CD4-positive, alpha-beta T cell (primary cell): Measurements from ENCODE around the gene KCNMB2. TPM values are rescaled to one million over a fixed set of nuclear protein-coding genes. Genes with fewer than 3 reads are reported as not detected.

Experiments used
- ATAC-seq: fragments of 200-7000 bp; cut with Tn5 transposase; one replicate; pipeline ENCODE4 v1.10.0; 2022; ENCODE audit warnings: mild to moderate bottlenecking; ENCODE audit not compliant: poor library complexity
- CTCF ChIA-PET: fragments of 350-600 bp; sonication (Branson Sonifier 250); formaldehyde crosslinking; loops from one replicate; lab custom pipeline; 2021; ENCODE audit warnings: antibody characterized with exemption, inconsistent platforms; lab: Charles Lee
- POLR2A ChIA-PET: fragments of 350-600 bp; sonication (Branson Sonifier 250); formaldehyde crosslinking; loops from one replicate; lab custom pipeline; 2021; ENCODE audit warnings: antibody characterized with exemption, inconsistent platforms; lab: Charles Lee
- DNase-seq, 14 experiments: peaks; one replicate each; pipeline ENCODE4 v3.0.0-alpha.2; 2013 to 2020; ENCODE audit warnings: mixed read lengths in 2 of 14
- H3K27ac ChIP-seq, 2 donors: one replicate each; pipeline versions ENCODE4 v1.5.1 to v1.7.0; 2013; ENCODE audit warnings: low read length in 2 of 2, low read depth in 1 of 2, mild to moderate bottlenecking in 1 of 2
- H3K27me3 ChIP-seq, 2 experiments: 1 replicate in 1 of 2; 2 replicates in 1 of 2; pipeline versions ENCODE4 v1.6.1 to v1.7.0; 2013; ENCODE audit warnings: low read length in 2 of 2, control low read depth in 1 of 2, mild to moderate bottlenecking in 1 of 2, moderate library complexity in 1 of 2; ENCODE audit not compliant: insufficient read depth in 2 of 2, control insufficient read depth in 1 of 2
- H3K36me3 ChIP-seq: one replicate; pipeline ENCODE4 v1.6.1; 2013; ENCODE audit warnings: low read length, control low read depth; ENCODE audit not compliant: insufficient read depth
- H3K4me1 ChIP-seq: one replicate; pipeline ENCODE4 v1.6.1; 2013; ENCODE audit warnings: low read length, control low read depth; ENCODE audit not compliant: insufficient read depth
- H3K4me3 ChIP-seq: one replicate; pipeline ENCODE4 v1.5.1; 2013; ENCODE audit warnings: mild to moderate bottlenecking, low read length, moderate library complexity
- H3K9me3 ChIP-seq, 2 experiments: 1 replicate in 1 of 2; 2 replicates in 1 of 2; pipeline versions ENCODE4 v1.6.1 to v1.7.0; 2013; ENCODE audit warnings: low read length in 2 of 2, mild to moderate bottlenecking in 2 of 2, control low read depth in 1 of 2, moderate library complexity in 1 of 2; ENCODE audit not compliant: control insufficient read depth in 1 of 2, insufficient read depth in 1 of 2
- H3K27ac Mint-ChIP-seq: one replicate; pipeline ENCODE4 v1.8.0; 2020; ENCODE audit warnings: mixed read lengths
- H3K27me3 Mint-ChIP-seq: one replicate; pipeline ENCODE4 v1.8.0; 2021; ENCODE audit warnings: mixed read lengths
- H3K36me3 Mint-ChIP-seq: one replicate; pipeline ENCODE4 v1.8.0; 2021; ENCODE audit warnings: low read depth, mixed read lengths
- H3K4me1 Mint-ChIP-seq: one replicate; pipeline ENCODE4 v1.8.0; 2021; ENCODE audit warnings: low read depth, mixed read lengths
- H3K4me3 Mint-ChIP-seq: one replicate; pipeline ENCODE4 v1.8.0; 2020; ENCODE audit warnings: mild to moderate bottlenecking, mixed read lengths
- H3K9me3 Mint-ChIP-seq: one replicate; pipeline ENCODE4 v1.8.0; 2020; ENCODE audit warnings: mixed read lengths
- intact Hi-C, 2 experiments: fragments of 100-400 bp; cut with DNase I in 1 of 2; cut with micrococcal nuclease in 1 of 2; formaldehyde crosslinking; loops; one replicate each; pipeline versions ENCODE4 v1.15.1 to v1.9.0; 2023 to 2025; cut with DNase I, micrococcal nuclease
- total RNA-seq, 174 experiments: library from RNA in 2 of 174; stranded (reverse) in 2 of 174; gene quantifications; one replicate each; pipeline ENCODE4 v1.2.3 and lab custom pipeline; 2021 to 2026
- TF ChIP-seq, protein P1 (sequence below): fragments of 200-600 bp; IDR thresholded peaks from one replicate; pipeline ENCODE4 v1.8.0; 2022; ENCODE audit warnings: antibody characterized with exemption, mild to moderate bottlenecking

Gene KCNMB2
- total RNA-seq, 2 experiments from 2014 or later: not detected

DNA sequence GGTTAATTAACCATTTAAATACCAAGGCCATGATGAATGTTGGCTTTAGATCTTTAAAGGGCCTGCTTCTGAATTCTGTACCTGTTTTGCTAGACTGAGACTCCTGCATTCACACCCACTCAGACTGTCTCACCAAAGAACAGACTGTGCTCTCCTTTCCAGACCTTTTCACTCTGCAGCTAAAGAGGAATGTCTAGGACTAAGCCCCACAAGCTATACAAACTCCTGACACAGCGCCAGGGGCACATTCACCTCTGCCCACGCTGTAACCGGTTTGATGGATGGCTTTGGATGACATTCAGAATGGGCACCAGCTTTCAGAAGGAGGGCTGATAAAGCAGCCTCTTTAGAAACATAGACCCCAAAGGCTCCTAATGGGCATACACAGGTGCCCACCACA lies 200.1 kb downstream of the KCNMB2 start:
- H3K4me1 Mint-ChIP-seq: no peaks in the 10 kb centered on the region
- H3K36me3 Mint-ChIP-seq: no peaks in the 10 kb centered on the region
- Histone ChIP-seq H3K9me3 (peaks cover 0 to 5% of the 10 kb centered on the region in 2 experiments), H3K4me1 (no peaks in the 10 kb centered on the region), H3K4me3 (no peak overlapping the region), H3K27me3 (no peaks in the 10 kb centered on the region), H3K27ac (no peak overlapping the region), H3K36me3 (no peaks in the 10 kb centered on the region)
- no peaks in the 10 kb centered on the region for H3K27me3 Mint-ChIP-seq
- intact Hi-C loops: no loop called here
- no peak overlapping the region for H3K4me3 Mint-ChIP-seq
- POLR2A ChIA-PET: no interaction called here
- H3K9me3 Mint-ChIP-seq: no peaks in the 10 kb centered on the region
- no peak for ATAC-seq
- H3K27ac Mint-ChIP-seq: no peak overlapping the region
- TF ChIP-seq, protein P1, sequence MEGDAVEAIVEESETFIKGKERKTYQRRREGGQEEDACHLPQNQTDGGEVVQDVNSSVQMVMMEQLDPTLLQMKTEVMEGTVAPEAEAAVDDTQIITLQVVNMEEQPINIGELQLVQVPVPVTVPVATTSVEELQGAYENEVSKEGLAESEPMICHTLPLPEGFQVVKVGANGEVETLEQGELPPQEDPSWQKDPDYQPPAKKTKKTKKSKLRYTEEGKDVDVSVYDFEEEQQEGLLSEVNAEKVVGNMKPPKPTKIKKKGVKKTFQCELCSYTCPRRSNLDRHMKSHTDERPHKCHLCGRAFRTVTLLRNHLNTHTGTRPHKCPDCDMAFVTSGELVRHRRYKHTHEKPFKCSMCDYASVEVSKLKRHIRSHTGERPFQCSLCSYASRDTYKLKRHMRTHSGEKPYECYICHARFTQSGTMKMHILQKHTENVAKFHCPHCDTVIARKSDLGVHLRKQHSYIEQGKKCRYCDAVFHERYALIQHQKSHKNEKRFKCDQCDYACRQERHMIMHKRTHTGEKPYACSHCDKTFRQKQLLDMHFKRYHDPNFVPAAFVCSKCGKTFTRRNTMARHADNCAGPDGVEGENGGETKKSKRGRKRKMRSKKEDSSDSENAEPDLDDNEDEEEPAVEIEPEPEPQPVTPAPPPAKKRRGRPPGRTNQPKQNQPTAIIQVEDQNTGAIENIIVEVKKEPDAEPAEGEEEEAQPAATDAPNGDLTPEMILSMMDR: no peak
- no peak for DNase-seq
- CTCF ChIA-PET: no interaction called here

DNA sequence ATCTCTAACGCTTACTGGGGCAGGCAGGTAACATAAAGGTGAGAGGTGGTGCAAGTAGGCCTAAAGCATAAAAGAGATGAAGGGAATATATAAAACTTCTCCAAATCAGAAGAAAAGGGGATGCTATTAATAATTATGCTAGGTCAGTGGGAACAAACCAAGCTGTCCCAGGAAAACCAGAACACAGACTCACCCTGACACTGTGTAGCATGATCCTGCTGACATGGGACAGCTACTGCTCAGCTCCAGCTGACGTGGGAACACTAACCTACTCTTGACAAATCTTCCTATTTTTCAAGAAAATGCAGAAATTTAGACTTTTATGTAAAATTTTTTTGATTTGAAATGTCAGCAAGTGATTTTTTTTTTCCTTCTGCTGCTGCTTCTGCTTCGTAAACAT lies 203.5 kb downstream of the KCNMB2 start:
- intact Hi-C loops: no loop called here
- CTCF ChIA-PET: no interaction called here
- DNase-seq (no peak), ATAC-seq (no peak)
- H3K4me3 Mint-ChIP-seq: no peak overlapping the region
- Histone ChIP-seq H3K4me3 (no peak overlapping the region), H3K27ac (no peak overlapping the region), H3K36me3 (no peaks in the 10 kb centered on the region), H3K27me3 (no peaks in the 10 kb centered on the region), H3K4me1 (no peaks in the 10 kb centered on the region), H3K9me3 (no peaks in the 10 kb centered on the region)
- no peaks in the 10 kb centered on the region for H3K36me3 Mint-ChIP-seq
- no peaks in the 10 kb centered on the region for H3K9me3 Mint-ChIP-seq
- H3K27ac Mint-ChIP-seq: no peak overlapping the region
- no peaks in the 10 kb centered on the region for H3K4me1 Mint-ChIP-seq
- POLR2A ChIA-PET: no interaction called here
- H3K27me3 Mint-ChIP-seq: peaks cover 5% of the 10 kb centered on the region
- TF ChIP-seq, protein P1: no peak

DNA sequence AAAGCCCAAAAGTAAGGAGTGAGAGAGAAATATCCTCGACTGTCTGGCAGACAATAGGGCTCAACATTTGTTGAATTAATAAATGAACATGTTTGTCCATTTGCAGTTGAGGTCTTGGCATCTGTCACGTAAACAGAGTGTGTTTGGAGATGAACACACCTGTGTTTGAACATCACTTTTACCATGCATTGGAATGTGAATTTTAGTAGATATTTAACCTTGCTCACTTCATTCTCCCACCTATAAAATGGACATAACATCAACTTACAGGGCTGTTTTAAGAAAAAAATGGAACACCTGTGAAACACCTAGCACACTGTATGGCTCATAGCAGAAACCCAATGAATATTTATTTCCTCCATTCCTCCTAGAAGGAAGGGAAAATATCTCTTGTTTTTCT lies 204.8 kb downstream of the KCNMB2 start:
- CTCF ChIA-PET: no interaction called here
- Mint-ChIP-seq H3K36me3 (no peaks in the 10 kb centered on the region), H3K4me1 (no peaks in the 10 kb centered on the region), H3K9me3 (no peaks in the 10 kb centered on the region), H3K27me3 (peaks cover 5% of the 10 kb centered on the region), H3K27ac (no peak overlapping the region), H3K4me3 (no peak overlapping the region)
- ATAC-seq (no peak), DNase-seq (no peak)
- POLR2A ChIA-PET: no interaction called here
- no peaks in the 10 kb centered on the region for H3K4me1 ChIP-seq
- H3K4me3 ChIP-seq: no peak overlapping the region
- H3K36me3 ChIP-seq: no peaks in the 10 kb centered on the region
- H3K9me3 ChIP-seq: peaks cover 0 to under 1% of the 10 kb centered on the region in 2 experiments
- intact Hi-C loops: no loop called here
- TF ChIP-seq, protein P1: no peak
- H3K27ac ChIP-seq: no peak overlapping the region
- no peaks in the 10 kb centered on the region for H3K27me3 ChIP-seq
